ENCODE results near the gene GCNT1. TPM values are rescaled to one million over a fixed set of nuclear protein-coding genes. Genes with fewer than 3 reads are reported as not detected.

GCNT1 gene
- total and polyA plus RNA-seq, 10 donors, result 2.5 to 54.5 (median 26.4) TPM

GRCh38 chr9:76526026-76526425 is 67.0 kb downstream of the GCNT1 start:
- DNase-seq, result no peak
- peaks cover 0 to 11% (median 0%) of the 10 kb centered on the region in 6 donors for H3K36me3 ChIP-seq
- 25 to 64% (median 43%) methylated on average over 1 of the region's 1 CpG for WGBS, 5 donors
- no peak for TF ChIP-seq CTCF (IDR thresholded peaks at IDR 0.05 in 8 of 11, conservative IDR thresholded peaks at IDR 0.05 in 3 of 11)
- no peak for TF ChIP-seq POLR2AphosphoS5 (IDR thresholded peaks at IDR 0.05)
- TF ChIP-seq POLR2A (IDR thresholded peaks at IDR 0.05), result no peak
- no peak overlapping the region for H3K4me3 ChIP-seq
- H3K27ac ChIP-seq, result no peak overlapping the region
- peaks cover 0 to 3% (median 0%) of the 10 kb centered on the region in 8 donors for H3K9me3 ChIP-seq
- intact Hi-C loops (cut with DNase I; ENCODE audit: low total_unique reads), result no loop called here
- H3K4me1 ChIP-seq, result peaks cover 0 to 16% (median 5%) of the 10 kb centered on the region in 6 donors
- H3K27me3 ChIP-seq (replicated peaks in 1 of 7), result no peaks in the 10 kb centered on the region

GRCh38 chr9:76528056-76528455 is 69.1 kb downstream of the GCNT1 start:
- Histone ChIP-seq H3K27ac (no peak overlapping the region), H3K4me3 (no peak overlapping the region), H3K9me3 (peaks cover 0 to 3% (median 0%) of the 10 kb centered on the region in 8 donors), H3K4me1 (peaks cover 0 to 21% (median 6%) of the 10 kb centered on the region in 6 donors), H3K36me3 (no peaks in the 10 kb centered on the region), H3K27me3 (replicated peaks in 1 of 7) (no peaks in the 10 kb centered on the region)
- intact Hi-C loops (cut with DNase I; ENCODE audit: low total_unique reads), result no loop called here
- TF ChIP-seq POLR2AphosphoS5 (IDR thresholded peaks at IDR 0.05), result no peak
- TF ChIP-seq POLR2A (IDR thresholded peaks at IDR 0.05), result no peak
- TF ChIP-seq CTCF (IDR thresholded peaks at IDR 0.05 in 8 of 11, conservative IDR thresholded peaks at IDR 0.05 in 3 of 11), result no peak
- DNase-seq, result no peak
- 88 to 95% (median 95%) methylated on average over 7 of the region's 7 CpGs for WGBS, 5 donors

GRCh38 chr9:76528642-76529190 is 69.7 kb downstream of the GCNT1 start:
- Histone ChIP-seq H3K4me3 (no peak overlapping the region), H3K27me3 (replicated peaks in 1 of 7) (no peaks in the 10 kb centered on the region), H3K4me1 (peaks cover 0 to 27% (median 9%) of the 10 kb centered on the region in 6 donors), H3K9me3 (peaks cover 0 to 3% (median 0%) of the 10 kb centered on the region in 8 donors), H3K27ac (no peak overlapping the region), H3K36me3 (no peaks in the 10 kb centered on the region)
- intact Hi-C loops (cut with DNase I; ENCODE audit: low total_unique reads), result no loop called here
- 90 to 95% (median 94%) methylated on average over 19 to 20 of the region's 20 CpGs for WGBS, 5 donors
- no peak for DNase-seq
- TF ChIP-seq POLR2A (IDR thresholded peaks at IDR 0.05) (no peak), POLR2AphosphoS5 (IDR thresholded peaks at IDR 0.05) (no peak), CTCF (IDR thresholded peaks at IDR 0.05 in 8 of 11, conservative IDR thresholded peaks at IDR 0.05 in 3 of 11) (no peak)

GRCh38 chr9:76529653-76530052 is 70.7 kb downstream of the GCNT1 start:
- no peak for TF ChIP-seq POLR2A (IDR thresholded peaks at IDR 0.05)
- TF ChIP-seq CTCF (IDR thresholded peaks at IDR 0.05 in 8 of 11, conservative IDR thresholded peaks at IDR 0.05 in 3 of 11), result no peak
- TF ChIP-seq POLR2AphosphoS5 (IDR thresholded peaks at IDR 0.05), result no peak
- Histone ChIP-seq H3K27ac (no peak overlapping the region), H3K4me3 (no peak overlapping the region), H3K9me3 (peaks cover 0 to 3% (median 0%) of the 10 kb centered on the region in 8 donors), H3K36me3 (no peaks in the 10 kb centered on the region), H3K27me3 (replicated peaks in 1 of 7) (no peaks in the 10 kb centered on the region), H3K4me1 (peaks cover 0 to 33% (median 10%) of the 10 kb centered on the region in 6 donors)
- DNase-seq, result no peak
- 83 to 92% (median 90%) methylated on average over 5 of the region's 5 CpGs for WGBS, 5 donors
- intact Hi-C loops (cut with DNase I; ENCODE audit: low total_unique reads), result no loop called here

Measured in spleen (tissue), 11 donors.